GM18861 (cell line): ENCODE data around the gene TRIM69.

Source experiments
- ATAC-seq: cut with Tn5 transposase; IDR thresholded peaks from one replicate; pipeline ENCODE4 v1.9.1; 2021; ENCODE audit not compliant: unreplicated experiment

Gene TRIM69

GRCh38 chr15:44802336-44802735 lies 66.0 kb downstream of the TRIM69 start:
- ATAC-seq: no peak

- ATAC-seq: no peak
Observed at GRCh38 chr15:44804298-44805046, 68.1 kb downstream of the TRIM69 start.

- ATAC-seq: no peak
Observed at GRCh38 chr15:44808557-44808956, 72.2 kb downstream of the TRIM69 start.

GRCh38 chr15:44810237-44810636 lies 73.9 kb downstream of the TRIM69 start:
- ATAC-seq: no peak

GRCh38 chr15:44811337-44811736 lies 75.0 kb downstream of the TRIM69 start:
- ATAC-seq: no peak

- no peak for ATAC-seq
Observed at GRCh38 chr15:44812029-44812517, 75.7 kb downstream of the TRIM69 start.

- no peak for ATAC-seq
Observed at GRCh38 chr15:44813231-44813630, 76.9 kb downstream of the TRIM69 start.
